NCI-H187 treated with DMSO at 0.1 percent for 48 hours (cell line): ENCODE data around the gene SRGAP2B.
"Not testable (repeated sequence)": the region's sequence is repeated elsewhere in the genome, so short reads cannot be mapped to it uniquely, and the experiment has no call there.

Experiments
- DNase-seq: peaks from one replicate; lab custom pipeline; 2025; lab: John Stamatoyannopoulos, UW

Gene SRGAP2B

GRCh38 chr1:144995833-144996410 lies 99.2 kb downstream of the SRGAP2B start:
- not testable (repeated sequence) for DNase-seq

DNA sequence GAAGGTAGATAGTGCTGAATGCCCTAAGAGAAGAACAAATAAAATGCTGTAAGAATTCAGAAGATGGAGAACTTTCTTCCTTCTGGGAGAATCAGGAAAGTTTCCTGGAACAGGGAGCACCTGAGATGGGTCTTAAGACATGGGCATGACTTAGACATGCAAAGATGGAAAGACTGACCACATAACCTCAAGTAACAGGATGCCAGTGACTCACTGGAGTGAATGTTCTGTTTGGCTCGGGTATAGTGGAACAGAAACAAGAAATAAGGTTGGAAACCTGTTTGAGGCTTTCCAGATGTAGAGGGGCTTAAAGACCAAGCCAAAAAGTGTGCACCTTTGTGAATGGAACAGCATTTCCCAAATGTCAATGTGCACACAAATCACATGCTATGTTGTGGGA lies 102.2 kb downstream of the SRGAP2B start:
- DNase-seq: not testable (repeated sequence)

- not testable (repeated sequence) for DNase-seq
These were observed 104.5 kb downstream of the SRGAP2B start for GRCh38 chr1:144990611-144991010.

- not testable (repeated sequence) for DNase-seq
These were observed 108.0 kb downstream of the SRGAP2B start for GRCh38 chr1:144987131-144987530.

GRCh38 chr1:144986171-144986860 lies 108.8 kb downstream of the SRGAP2B start:
- DNase-seq: not testable (repeated sequence)

DNA sequence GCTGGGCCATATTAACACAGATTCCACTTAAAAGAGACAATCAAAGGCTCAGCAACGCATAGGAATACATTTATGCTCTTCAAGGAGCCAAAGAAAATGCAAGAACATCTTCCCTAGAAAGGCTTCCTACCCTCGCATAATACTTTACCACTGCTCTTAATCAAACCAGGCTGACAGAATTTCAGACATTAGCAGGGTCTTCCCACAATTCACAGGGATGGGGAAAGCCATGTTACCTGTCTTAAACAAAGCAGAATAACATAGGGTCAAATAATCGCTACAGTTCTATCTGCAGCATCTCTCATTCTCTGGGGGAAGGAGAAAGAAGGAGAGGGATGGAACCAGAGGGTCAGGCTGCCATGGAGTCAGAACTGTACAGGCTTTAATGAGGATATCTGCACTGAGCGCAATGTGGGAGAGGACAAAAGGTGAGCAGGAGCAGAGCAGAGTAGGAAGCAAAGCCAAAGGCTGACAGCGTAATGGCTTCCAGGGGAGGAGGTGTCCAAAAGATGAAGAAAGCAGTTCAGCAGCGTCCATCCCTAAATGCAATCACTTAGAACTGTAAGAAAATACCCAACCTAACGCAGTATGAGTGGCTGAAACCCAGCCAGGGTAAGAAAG lies 109.5 kb downstream of the SRGAP2B start:
- DNase-seq: not testable (repeated sequence)

DNA sequence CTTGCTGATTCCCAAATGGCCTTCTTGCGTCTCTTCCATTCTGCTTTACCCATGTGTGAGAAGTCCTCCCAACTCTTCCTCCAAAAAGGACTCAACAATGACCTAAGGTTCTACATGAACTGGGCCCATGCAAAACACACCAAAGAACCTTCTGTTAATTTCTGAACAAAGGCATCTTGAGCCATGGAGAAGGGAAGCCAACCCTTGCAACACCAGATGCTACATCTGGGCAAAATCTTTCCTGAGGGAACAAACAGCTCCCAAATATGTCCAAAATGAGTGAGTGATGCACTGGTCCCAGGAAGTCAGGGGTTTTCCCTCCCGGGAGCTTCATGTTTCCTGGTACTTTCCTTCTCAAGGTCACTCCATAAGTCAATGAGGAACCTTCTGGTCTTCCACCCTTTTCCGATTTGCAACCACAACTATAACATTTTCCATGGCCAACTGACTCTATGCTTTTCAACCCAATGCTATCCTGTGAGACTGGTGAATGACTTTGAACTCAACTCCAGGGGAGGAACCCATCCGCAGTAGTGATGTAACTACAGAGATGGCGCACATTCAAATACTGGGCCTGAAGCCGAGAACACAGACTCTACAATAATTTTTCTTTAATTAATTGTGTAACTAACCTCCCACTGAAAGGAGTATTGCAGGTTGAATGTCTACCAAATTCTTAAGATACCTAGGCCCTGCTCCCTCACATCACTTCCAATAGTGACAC lies 112.2 kb downstream of the SRGAP2B start:
- DNase-seq: not testable (repeated sequence)

DNA sequence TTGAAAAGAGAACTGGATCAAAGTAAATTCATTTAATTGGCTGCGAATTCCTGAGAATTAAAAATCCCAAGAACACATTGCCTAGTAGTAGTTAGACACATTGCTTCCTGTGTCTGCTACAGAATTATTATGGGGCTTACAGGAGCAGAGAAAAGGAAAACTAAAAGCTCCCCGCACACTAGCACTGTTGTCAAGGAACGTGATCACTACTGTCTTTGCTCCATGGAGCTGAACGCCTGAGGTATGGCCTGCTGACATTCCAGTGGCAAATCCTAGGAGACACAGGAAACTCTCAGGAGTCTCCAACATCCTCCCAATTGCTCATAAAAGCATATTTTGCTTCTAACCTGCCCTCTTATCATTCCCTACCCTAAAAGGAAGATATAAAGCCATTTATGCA lies 114.0 kb downstream of the SRGAP2B start:
- not testable (repeated sequence) for DNase-seq

DNA sequence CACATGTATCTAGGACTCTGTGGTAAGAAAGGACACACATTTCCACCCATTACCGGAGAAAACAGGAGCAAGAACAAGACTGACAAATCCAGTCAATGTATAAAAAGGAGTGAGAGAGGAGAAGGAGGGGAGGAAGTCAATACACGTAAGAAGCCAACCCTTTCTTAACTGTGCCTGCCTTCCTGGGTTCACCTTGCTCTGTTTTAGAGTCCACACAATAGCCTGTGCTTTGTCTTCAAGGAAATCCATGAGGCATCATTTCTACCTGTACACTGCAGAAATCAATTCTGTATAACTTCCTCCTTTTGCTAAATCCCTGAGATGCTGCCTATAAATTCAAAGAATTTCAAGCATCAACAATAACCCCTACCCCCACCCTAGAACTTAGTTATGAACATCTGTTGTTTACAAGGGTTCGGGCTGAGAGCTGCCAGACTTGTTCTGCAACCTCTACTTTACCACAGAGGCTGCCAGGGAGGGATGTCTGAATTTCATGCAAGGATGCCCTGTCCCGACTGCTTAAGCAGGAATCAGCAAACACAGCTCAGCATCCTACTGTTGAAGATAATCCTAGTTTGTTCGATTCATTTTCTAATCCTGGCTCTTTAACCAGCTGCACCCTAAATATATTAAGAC lies 115.0 kb downstream of the SRGAP2B start:
- not testable (repeated sequence) for DNase-seq

GRCh38 chr1:144977856-144978255 lies 117.3 kb downstream of the SRGAP2B start:
- DNase-seq: not testable (repeated sequence)

GRCh38 chr1:144971936-144972335 lies 123.2 kb downstream of the SRGAP2B start:
- DNase-seq: not testable (repeated sequence)

DNA sequence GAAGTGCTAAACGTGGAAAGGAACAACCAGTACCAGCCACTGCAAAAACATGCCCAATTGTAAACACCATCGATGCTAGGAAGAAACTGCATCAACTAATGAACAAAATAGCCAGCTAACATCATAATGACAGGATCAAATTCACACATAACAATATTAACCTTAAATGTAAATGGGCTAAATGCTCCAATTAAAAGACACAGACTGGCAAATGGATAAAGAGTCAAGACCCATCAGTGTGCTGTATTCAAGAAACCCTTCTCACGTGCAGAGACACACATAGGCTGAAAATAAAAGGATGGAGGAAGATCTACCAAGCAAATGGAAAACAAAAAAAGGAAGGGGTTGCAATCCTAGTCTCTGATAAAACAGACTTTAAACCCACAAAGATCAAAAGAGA lies 128.6 kb downstream of the SRGAP2B start:
- DNase-seq: not testable (repeated sequence)

GRCh38 chr1:144964765-144965164 lies 130.4 kb downstream of the SRGAP2B start:
- DNase-seq: not testable (repeated sequence)

- DNase-seq: not testable (repeated sequence)
These were observed 130.9 kb downstream of the SRGAP2B start for GRCh38 chr1:144964186-144964585.

- DNase-seq: not testable (repeated sequence)
These were observed 131.6 kb downstream of the SRGAP2B start for GRCh38 chr1:144963571-144963970.

DNA sequence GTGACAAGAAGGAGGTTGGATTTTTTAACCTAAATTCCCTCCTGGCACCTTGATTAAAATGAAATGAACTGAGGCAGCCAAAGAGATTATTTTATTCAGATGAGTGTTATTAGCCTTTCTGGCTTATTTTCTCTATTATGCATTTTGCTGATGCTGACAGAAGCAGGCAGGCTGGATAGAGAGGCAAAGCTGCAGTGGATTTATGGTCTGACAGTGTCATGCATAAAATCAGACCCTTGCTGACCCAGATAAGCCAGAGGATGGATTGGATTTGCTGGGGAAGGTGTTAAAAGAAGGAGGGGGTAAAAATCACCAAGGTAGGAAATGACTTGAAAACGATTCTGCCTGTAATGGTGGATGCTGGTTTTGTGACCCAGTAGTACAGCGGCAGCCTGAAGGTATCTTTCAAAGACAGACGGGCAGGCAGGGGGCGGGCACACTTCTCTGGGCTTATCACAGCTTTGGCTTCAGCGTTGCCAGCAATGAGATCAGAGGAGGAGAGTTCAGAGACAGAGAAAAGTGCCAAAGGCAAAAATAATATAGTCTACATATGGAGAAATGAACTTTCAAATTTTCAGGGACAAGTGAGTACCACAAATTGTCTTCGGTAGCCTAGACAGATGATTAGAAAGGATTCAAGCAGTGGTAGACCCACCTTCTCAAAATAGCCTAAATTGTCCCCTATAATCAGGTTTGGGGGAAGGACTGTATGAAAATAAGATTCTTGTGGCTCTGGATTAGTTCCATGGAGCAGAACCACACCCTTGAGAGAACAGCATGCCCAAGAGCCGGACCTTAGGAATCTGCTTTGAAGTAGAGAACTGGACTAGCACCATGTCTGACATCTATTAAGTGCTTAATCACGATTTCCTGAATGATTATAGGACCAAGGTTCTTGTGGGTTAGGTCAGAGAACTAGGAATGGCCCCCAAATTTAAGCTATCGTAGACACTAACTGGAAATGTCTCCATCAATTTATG lies 133.2 kb downstream of the SRGAP2B start:
- DNase-seq: not testable (repeated sequence)

DNA sequence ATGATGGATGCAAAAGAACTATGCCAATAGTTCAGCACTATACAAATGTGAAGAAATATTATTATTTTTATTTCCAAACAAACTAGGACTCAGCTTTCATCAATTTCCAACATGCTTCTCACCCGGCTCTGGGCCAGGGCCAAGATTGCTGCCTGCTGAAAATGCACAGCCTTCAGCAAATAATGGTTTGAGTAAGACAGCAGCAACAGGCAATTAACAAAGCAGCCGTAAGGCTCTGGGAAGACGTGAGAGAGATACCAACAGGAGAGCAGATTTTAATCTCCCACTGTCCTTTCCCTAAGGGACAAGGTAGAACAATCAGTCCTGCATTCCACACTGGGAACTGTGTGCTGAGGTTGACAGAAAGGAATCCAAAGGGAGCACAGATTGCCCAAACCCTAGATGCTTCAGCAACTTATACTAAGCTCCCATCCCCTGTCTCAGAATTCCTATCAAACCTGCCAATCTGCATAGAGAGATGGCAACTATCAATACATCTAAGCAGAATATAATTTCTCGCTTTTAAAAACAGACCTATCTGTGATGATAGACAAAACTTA lies 134.1 kb downstream of the SRGAP2B start:
- not testable (repeated sequence) for DNase-seq

GRCh38 chr1:144948390-144948789 lies 146.7 kb downstream of the SRGAP2B start:
- not testable (repeated sequence) for DNase-seq

DNA sequence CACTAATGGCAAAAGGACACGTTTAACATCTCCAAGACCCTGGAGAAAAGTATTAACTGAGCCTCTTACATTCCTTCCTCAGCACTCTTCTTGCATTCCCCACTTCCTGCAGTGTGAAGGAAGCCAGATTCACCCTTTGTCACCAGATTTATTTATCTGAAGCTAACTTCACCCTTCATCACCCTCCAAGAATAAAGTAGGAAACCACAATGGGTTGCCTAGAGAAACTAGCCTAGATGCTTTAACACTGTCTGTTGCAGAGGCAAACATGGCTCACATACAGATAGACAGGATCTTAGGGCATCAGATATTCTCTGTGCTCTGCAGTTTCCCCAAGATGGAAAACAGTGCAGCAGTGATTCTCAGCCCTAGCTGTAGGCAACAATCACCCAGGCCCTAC lies 147.6 kb downstream of the SRGAP2B start:
- DNase-seq: not testable (repeated sequence)
